ENCODE measurements around the gene NBAS. TPM values are rescaled to one million over a fixed set of nuclear protein-coding genes. Genes with fewer than 3 reads are reported as not detected.
"Not testable (repeated sequence)": the region's sequence is repeated elsewhere in the genome, so short reads cannot be mapped to it uniquely, and the experiment has no call there.

The NBAS gene
- polyA plus RNA-seq, 1 of the 3 experiments (the other 2 are of a cell fraction) = 12.0 TPM

GRCh38 chr2:15407666-15408065 lies 153.5 kb downstream of the NBAS start:
- 81% methylated on average over 1 of the region's 1 CpG for WGBS (ENCODE audit: low lambda C conversion rate)
- Histone ChIP-seq H3K4me2 (no peak overlapping the region), H4K20me1 (ENCODE audit: insufficient read depth) (no peaks in the 10 kb centered on the region), H2AFZ (ENCODE audit: low read depth) (no peak overlapping the region), H3K27me3 (ENCODE audit: insufficient read depth) (no peaks in the 10 kb centered on the region), H3K9me2 (no peaks in the 10 kb centered on the region), H3K4me3 (ENCODE audit: low read depth in 2 of 2, low read length in 1 of 2) (no peak overlapping the region), H3K4me1 (ENCODE audit: control insufficient read depth in 1 of 2, insufficient read depth in 2 of 2, low read depth in 1 of 2, low read length in 1 of 2) (no peaks in the 10 kb centered on the region), H3K36me3 (replicated peaks in 1 of 2; ENCODE audit: control insufficient read depth in 1 of 2, insufficient read depth in 2 of 2, low read length in 1 of 2) (peaks cover 13 to 24% of the 10 kb centered on the region in 2 experiments), H3K9me3 (no peaks in the 10 kb centered on the region), H3K27ac (ENCODE audit: low read depth in 2 of 2, low read length in 1 of 2) (no peak overlapping the region), H3K79me2 (ENCODE audit: insufficient read depth) (no peaks in the 10 kb centered on the region), H3F3A (replicated peaks; ENCODE audit: insufficient read depth) (no peaks in the 10 kb centered on the region), H3K9ac (no peak overlapping the region)
- CTCF ChIA-PET = no interaction called here
- DNase-seq = no peak
- TF ChIP-seq ZBTB33 (IDR thresholded peaks at IDR 0.05; ENCODE audit: borderline replicate concordance, low read depth) = no peak
- no peak for TF ChIP-seq IRF3 (IDR thresholded peaks at IDR 0.05; ENCODE audit: low read depth, low read length)
- TF ChIP-seq MXI1 (IDR thresholded peaks at IDR 0.05; ENCODE audit: low read depth, low read length) = no peak
- TF ChIP-seq RCOR1 (IDR thresholded peaks at IDR 0.05; ENCODE audit: low read length) = no peak
- TF ChIP-seq ELF1 (IDR thresholded peaks at IDR 0.05) = no peak
- no peak for TF ChIP-seq TAF1 (IDR thresholded peaks at IDR 0.05; ENCODE audit: borderline replicate concordance, low read depth, low read length)
- TF ChIP-seq FOSL2 (IDR thresholded peaks at IDR 0.05; ENCODE audit: borderline replicate concordance, low read depth) = no peak
- TF ChIP-seq GABPA (IDR thresholded peaks at IDR 0.05; ENCODE audit: low read depth) = no peak
- no peak for TF ChIP-seq SMC3 (IDR thresholded peaks at IDR 0.05; ENCODE audit: low read depth, low read length)
- no peak for TF ChIP-seq NRF1 (IDR thresholded peaks at IDR 0.05; ENCODE audit: low read depth, low read length)
- POLR2A ChIA-PET = no interaction called here

GRCh38 chr2:15404511-15404910 lies 156.6 kb downstream of the NBAS start:
- 97% methylated on average over 9 of the region's 9 CpGs for WGBS (ENCODE audit: low lambda C conversion rate)

More at GRCh38 chr2:15404511-15404910, 156.6 kb downstream of the NBAS start:
- H3K9me2 ChIP-seq; POLR2A ChIA-PET; H3K79me2 ChIP-seq (ENCODE audit: insufficient read depth); H3K27ac ChIP-seq (ENCODE audit: low read depth in 2 of 2, low read length in 1 of 2); H3K9ac ChIP-seq; H4K20me1 ChIP-seq (ENCODE audit: insufficient read depth); CTCF ChIA-PET; H3K4me3 ChIP-seq (ENCODE audit: low read depth in 2 of 2, low read length in 1 of 2); DNase-seq; H2AFZ ChIP-seq (ENCODE audit: low read depth); H3K4me1 ChIP-seq (ENCODE audit: control insufficient read depth in 1 of 2, insufficient read depth in 2 of 2, low read depth in 1 of 2, low read length in 1 of 2); H3K9me3 ChIP-seq; H3K27me3 ChIP-seq (ENCODE audit: insufficient read depth); H3K4me2 ChIP-seq; H3F3A ChIP-seq (replicated peaks; ENCODE audit: insufficient read depth): not testable (repeated sequence)
- peaks cover 19 to 24% of the 10 kb centered on the region in 2 experiments for H3K36me3 ChIP-seq (replicated peaks in 1 of 2; ENCODE audit: control insufficient read depth in 1 of 2, insufficient read depth in 2 of 2, low read length in 1 of 2)

Data from SK-N-SH (cell line).